ENCODE data around the gene GRIK3.
"Not testable (repeated sequence)": the region's sequence is repeated elsewhere in the genome, so short reads cannot be mapped to it uniquely, and the experiment has no call there.

The GRIK3 gene

DNA sequence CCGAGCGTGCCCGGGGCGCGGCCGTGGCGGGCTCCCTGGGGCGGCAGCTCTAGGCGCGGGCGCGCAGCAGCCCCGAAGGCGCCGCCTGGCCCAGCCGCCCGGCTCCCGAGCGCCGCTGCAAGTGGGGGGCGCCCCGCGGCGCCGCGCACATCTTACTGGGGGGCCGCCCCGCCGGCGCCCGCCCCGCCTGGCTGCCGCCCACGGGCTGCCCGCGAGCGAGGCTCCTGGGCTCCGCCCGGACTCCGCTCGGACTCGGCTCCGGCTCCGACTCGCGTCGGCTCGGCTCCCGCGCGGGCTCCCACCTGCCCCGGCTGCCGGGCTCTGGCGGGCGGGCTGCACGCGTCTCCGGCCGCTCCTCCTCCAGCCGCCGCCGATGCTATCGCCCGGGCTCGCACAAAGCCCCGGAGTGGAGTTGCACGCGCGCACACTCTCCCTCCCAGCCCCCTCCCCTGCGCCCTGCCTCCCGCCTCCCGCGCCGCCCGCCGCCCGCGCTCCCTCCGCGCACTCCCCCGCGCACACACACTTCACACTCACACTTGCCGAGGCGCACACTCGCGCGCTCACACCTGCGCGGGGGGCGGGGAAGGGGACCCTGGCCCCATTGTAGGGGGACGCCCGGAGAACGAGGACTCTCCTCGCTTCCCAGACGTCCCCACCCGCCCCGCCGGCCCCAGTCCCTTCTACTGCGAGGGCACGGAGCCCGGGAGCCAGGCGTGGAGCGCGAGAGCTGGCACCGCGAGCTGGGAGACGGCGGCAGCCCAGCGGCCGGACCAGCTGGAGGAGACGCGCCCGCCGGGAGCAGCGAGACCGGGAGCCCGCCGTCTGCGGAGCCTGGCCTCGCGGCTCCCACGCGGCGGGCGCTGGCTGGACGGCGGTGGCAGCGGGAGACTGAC is at the start of gene GRIK3:
Gene GRIK3, minus strand, starts transcription at position 395 of the 893 bp plus-strand sequence. CDS start 407 bp downstream, outside the sequence.
- in situ Hi-C loops (cut with MboI; ENCODE audit: low sequenced_read_pairs) = no loop called here

DNA sequence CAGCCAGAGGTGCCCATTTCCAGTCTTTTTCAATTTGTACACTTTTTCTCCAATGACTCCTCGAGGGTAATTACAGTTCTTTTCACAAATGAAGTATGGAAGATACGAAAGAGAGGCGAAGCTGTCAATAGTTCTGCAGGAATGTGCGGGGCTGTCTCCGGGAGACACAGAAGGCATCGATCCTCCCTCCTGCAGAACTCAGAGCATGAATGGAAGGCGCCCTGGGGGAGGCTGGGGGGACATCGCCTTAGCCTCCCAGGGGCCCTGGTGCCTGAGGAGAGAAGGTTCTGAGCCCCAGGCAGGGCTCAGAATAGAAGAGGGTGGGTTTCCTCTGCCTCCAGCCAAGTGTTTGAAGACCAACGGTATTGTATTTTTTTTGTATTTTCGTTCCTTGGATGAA is 49.7 kb upstream of the GRIK3 start:
- in situ Hi-C loops (cut with MboI; ENCODE audit: low sequenced_read_pairs) = no loop called here

- in situ Hi-C loops (cut with MboI; ENCODE audit: low sequenced_read_pairs) = no loop called here
Measured at GRCh38 chr1:37083603-37084002, 49.3 kb upstream of the GRIK3 start.

DNA sequence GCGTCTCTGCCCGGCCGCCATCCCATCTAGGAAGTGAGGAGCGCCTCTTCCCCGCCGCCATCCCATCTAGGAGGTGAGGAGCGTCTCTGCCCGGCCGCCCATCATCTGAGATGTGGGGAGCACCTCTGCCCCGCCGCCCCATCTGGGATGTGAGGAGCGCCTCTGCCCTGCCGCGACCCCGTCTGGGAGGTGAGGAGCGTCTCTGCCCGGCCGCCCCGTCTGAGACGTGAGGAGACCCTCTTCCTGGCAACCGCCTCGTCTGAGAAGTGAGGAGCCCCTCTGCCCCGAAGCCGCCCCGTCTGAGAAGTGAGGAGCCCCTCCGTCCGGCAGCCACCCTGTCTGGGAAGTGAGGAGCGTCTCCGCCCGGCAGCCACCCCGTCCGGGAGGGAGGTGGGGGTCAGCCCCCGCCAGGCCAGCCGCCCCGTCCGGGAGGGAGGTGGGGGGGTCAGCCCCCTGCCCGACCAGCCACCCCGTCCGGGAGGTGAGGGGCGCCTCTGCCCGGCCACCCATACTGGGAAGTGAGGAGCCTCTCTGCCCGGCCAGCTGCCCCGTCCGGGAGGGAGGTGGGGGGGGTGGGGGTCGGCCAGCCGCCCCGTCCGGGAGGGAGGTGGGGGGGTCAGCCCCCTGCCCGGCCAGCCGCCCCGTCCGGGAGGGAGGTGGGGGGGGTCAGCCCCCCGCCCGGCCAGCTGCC is 46.1 kb upstream of the GRIK3 start:
- in situ Hi-C loops (cut with MboI; ENCODE audit: low sequenced_read_pairs) = not testable (repeated sequence)

DNA sequence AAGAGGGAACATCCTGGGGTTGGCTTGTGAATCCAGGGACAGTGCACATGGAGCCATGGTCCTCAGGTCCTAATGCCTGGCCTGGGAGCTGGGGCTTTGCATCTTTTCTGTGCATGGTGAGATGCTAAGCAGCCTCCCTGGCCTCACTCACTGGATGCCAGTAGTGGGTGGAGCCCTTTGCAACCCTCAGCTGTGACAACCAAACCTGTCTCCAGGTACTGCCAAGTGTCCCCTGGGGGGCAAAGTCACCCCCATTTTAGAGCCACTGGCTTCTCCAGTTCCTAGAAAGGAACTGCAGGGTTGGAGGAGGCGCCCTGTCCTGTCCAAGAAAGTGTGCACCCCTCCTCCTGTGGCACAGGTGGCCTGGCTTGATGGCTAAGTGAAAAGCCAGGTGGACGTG is 44.6 kb upstream of the GRIK3 start:
- in situ Hi-C loops (cut with MboI; ENCODE audit: low sequenced_read_pairs) = no loop called here

GRCh38 chr1:37076168-37076567 is 41.9 kb upstream of the GRIK3 start:
- in situ Hi-C loops (cut with MboI; ENCODE audit: low sequenced_read_pairs) = no loop called here

GRCh38 chr1:37073854-37074379 is 39.6 kb upstream of the GRIK3 start:
- in situ Hi-C loops (cut with MboI; ENCODE audit: low sequenced_read_pairs) = no loop called here

- in situ Hi-C loops (cut with MboI; ENCODE audit: low sequenced_read_pairs) = no loop called here
Measured at GRCh38 chr1:37073152-37073853, 39.0 kb upstream of the GRIK3 start.

DNA sequence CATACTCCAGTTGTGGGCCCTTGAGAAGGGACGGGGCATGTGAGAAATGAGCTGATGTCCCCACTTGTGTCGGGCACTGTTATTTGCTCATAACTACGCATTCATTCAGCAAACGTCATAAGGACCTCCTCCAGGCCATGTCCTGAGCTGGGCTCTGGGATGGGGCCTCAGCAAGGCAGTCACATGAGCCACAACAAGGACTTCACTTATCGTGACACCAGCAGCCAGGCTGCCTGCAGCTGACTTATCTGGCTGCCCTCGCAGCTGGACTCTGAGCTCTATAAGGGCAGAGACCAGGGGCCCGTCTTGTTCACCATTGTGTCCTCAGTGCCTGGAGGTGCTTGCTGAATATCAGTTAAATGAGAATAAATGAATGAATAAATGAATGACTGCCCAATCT is 37.5 kb upstream of the GRIK3 start:
- in situ Hi-C loops (cut with MboI; ENCODE audit: low sequenced_read_pairs) = no loop called here

GRCh38 chr1:37070126-37070525 is 35.8 kb upstream of the GRIK3 start:
- in situ Hi-C loops (cut with MboI; ENCODE audit: low sequenced_read_pairs) = no loop called here

GRCh38 chr1:37069406-37069805 is 35.1 kb upstream of the GRIK3 start:
- in situ Hi-C loops (cut with MboI; ENCODE audit: low sequenced_read_pairs) = no loop called here

DNA sequence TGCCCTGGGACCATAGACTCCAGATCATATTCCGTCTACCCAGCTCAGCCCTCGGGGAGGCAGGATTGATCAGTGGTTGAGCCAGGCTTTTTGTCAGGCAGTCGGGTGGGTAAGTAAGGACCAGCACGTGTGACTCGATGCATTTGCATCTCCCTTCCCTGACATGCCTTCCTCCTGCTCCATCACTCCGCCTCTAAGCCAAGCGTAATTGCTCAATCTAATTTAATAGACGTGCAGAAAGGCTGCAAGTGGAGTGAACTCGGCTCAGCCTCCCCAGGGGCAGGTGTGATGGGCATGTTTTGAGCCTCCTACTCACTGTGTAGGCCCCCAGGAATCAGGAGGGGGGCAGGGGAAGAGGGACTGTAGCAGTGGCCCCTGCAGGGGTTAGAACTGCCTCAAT is 34.6 kb upstream of the GRIK3 start:
- in situ Hi-C loops (cut with MboI; ENCODE audit: low sequenced_read_pairs) = no loop called here

DNA sequence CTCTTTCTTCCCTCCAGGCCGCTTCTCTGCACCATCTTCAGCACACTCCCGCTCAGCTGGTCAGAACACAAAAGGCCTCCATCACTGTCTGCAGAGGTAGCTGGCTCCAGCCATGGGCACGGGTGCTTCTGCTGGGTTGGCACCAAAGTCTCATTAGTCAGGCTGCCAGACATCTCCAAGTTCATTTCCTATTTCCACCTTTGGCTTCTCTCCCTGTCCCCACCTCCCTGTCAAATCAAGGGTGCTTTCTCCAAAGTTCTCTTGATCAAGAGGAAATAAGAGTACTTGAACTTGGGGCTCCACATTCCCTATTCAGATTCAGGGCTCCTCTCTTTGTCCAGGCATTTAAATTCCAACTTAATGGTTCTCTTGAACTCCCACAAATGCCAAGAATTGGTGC is 33.9 kb upstream of the GRIK3 start:
- in situ Hi-C loops (cut with MboI; ENCODE audit: low sequenced_read_pairs) = no loop called here

GRCh38 chr1:37064039-37064438 is 29.7 kb upstream of the GRIK3 start:
- in situ Hi-C loops (cut with MboI; ENCODE audit: low sequenced_read_pairs) = no loop called here

GRCh38 chr1:37059346-37059745 is 25.0 kb upstream of the GRIK3 start:
- in situ Hi-C loops (cut with MboI; ENCODE audit: low sequenced_read_pairs) = no loop called here

GRCh38 chr1:37058424-37058988 is 24.2 kb upstream of the GRIK3 start:
- in situ Hi-C loops (cut with MboI; ENCODE audit: low sequenced_read_pairs) = no loop called here

GRCh38 chr1:37056325-37056724 is 22.0 kb upstream of the GRIK3 start:
- in situ Hi-C loops (cut with MboI; ENCODE audit: low sequenced_read_pairs) = no loop called here

GRCh38 chr1:37055631-37056030 is 21.3 kb upstream of the GRIK3 start:
- in situ Hi-C loops (cut with MboI; ENCODE audit: low sequenced_read_pairs) = no loop called here

- in situ Hi-C loops (cut with MboI; ENCODE audit: low sequenced_read_pairs) = no loop called here
Measured at GRCh38 chr1:37053173-37053572, 18.9 kb upstream of the GRIK3 start.

DNA sequence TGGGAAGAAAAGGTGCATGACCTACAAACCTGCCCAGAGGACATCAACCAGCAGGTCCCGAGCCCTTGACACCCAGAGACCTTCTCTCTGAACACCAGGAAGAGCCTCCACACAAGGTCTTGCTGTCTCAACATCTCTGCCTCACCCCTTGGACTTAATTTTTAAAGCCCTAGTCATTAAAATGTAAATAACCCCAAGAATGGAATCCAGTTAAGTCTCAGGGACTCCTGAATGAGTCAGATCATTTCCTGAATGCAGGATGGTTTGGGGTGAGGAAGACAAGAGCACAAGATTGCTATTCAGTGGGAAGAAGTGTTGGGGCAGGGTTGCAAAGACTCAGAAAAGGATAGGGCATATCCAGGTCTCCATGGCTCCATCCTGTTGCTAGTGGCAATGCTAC is 17.8 kb upstream of the GRIK3 start:
- in situ Hi-C loops (cut with MboI; ENCODE audit: low sequenced_read_pairs) = no loop called here

DNA sequence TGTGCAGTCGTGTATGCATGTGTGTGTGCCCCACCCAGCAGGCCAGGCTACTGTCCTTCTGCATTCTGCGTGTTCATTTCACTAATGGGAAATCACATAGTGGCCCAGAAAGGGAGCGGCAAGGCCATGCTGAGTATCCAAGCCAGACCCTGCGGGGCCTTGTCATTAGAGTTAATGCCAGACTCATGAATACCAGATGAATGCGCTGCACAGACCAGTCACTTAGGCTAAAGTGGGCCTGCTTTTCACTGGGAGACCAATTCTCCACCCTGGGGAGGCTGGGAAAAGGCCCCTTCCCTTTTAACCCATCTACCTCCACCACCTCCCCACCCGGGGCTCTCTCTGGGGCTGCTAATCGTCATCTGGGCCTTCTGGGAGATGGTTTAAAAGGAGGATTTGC is 17.0 kb upstream of the GRIK3 start:
- in situ Hi-C loops (cut with MboI; ENCODE audit: low sequenced_read_pairs) = no loop called here

Data from HL-60/S4 (cell line).